NT2/D1 (cell line): Measurements from ENCODE around the gene PAOX.

ENCODE experiments used
- DNase-seq: peaks from one replicate; pipeline ENCODE4 v3.0.0-alpha.2; 2011; ENCODE audit warnings: low read depth, low spot score
- H3K27me3 ChIP-seq: 2 replicates; pipeline ENCODE4 v1.6.0; 2011; ENCODE audit warnings: mild to moderate bottlenecking; ENCODE audit not compliant: insufficient read length, insufficient read depth
- H3K36me3 ChIP-seq: 2 replicates; pipeline ENCODE4 v1.6.1; 2011; ENCODE audit warnings: mild to moderate bottlenecking, low read length, mixed read lengths; ENCODE audit not compliant: insufficient read depth, insufficient read length
- H3K4me1 ChIP-seq: 2 replicates; pipeline ENCODE4 v1.5.1; 2011; ENCODE audit not compliant: insufficient read depth, insufficient read length
- H3K4me3 ChIP-seq: 2 replicates; pipeline ENCODE4 v1.5.1; 2011; ENCODE audit warnings: low read depth; ENCODE audit not compliant: insufficient read length
- H3K9ac ChIP-seq: 2 replicates; pipeline ENCODE4 v1.6.0; 2011; ENCODE audit warnings: low read depth; ENCODE audit not compliant: insufficient read length
- H3K9me3 ChIP-seq: 2 replicates; pipeline ENCODE4 v1.5.1; 2011; ENCODE audit warnings: mild to moderate bottlenecking, low read length; ENCODE audit not compliant: insufficient read depth
- SUZ12 ChIP-seq: IDR thresholded peaks from 2 replicates; pipeline ENCODE4 v1.6.1; 2011; ENCODE audit not compliant: insufficient read length, insufficient read depth; ENCODE audit errors: extremely low read depth
- YY1 ChIP-seq: IDR thresholded peaks from 2 replicates; pipeline ENCODE4 v1.6.1; 2011; ENCODE audit not compliant: insufficient read length, insufficient read depth
- ZNF274 ChIP-seq: IDR thresholded peaks from 2 replicates; pipeline ENCODE4 v1.6.1; 2011; ENCODE audit warnings: mild to moderate bottlenecking, low read depth, low read length

Gene PAOX

DNA sequence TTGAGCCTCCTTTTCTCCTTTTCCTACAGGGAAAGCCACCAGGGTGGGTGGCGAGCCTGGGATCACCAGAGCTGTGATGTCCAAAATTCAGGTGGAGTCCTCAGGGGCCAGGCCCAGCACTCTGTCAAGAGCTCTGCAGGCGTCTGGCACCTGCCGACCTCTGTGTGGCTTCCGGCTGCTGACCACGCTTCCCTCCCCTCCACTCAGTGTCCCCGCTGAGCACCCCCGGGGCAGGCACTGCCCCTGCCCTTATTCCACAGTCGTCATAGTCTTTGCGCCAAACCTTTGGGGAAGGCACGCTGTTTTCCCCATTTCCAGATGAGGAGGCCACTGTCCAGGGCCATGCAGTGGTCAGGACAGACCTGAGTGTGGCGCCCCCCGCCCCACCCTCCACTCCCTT, 22.4 kb downstream of the PAOX start:
- TF ChIP-seq YY1 (no peak), SUZ12 (no peak), ZNF274 (no peak)
- H3K36me3 ChIP-seq, result peaks cover 84% of the 10 kb centered on the region
- H3K9ac ChIP-seq, result no peak overlapping the region
- no peak for DNase-seq
- H3K4me3 ChIP-seq, result no peak overlapping the region
- no peaks in the 10 kb centered on the region for H3K9me3 ChIP-seq
- H3K4me1 ChIP-seq, result no peaks in the 10 kb centered on the region
- no peaks in the 10 kb centered on the region for H3K27me3 ChIP-seq

DNA sequence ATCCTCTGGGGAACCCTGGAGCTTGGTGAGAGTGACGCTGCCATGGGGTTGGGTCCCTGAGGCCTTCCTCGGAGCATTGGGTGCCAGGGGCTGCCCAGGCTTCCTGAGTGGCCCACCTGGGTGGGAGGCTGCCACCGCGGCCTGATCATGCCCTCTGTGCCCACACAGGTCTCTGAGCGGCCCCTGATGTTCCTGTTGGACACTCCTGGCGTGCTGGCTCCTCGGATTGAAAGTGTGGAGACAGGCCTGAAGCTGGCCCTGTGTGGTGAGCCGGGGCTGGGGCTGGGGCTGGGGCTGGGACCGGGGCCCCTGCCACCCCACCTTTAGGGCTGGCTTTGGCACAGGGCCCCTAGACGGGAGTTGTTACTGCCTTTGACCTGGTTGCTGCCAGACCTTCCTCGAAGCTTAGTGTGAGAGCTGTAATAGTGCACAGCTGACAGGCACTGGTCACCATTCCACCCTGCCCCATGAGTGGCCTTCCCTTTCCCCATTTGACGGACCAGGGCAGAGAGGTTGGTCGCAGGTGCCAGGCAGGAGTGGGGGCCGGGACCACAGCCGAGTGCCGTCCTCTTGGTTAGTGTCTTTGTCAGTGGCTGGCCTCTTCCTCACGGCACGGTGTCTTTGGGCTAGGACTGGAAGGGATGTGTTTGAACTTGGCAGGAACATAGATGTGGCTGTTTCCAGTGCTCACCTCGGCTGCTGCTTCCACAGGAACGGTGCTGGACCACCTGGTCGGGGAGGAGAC, 23.1 kb downstream of the PAOX start:
- Histone ChIP-seq H3K9ac (no peak overlapping the region), H3K36me3 (peaks cover 78% of the 10 kb centered on the region)
- TF ChIP-seq ZNF274 (no peak), SUZ12 (no peak), YY1 (no peak)

DNA sequence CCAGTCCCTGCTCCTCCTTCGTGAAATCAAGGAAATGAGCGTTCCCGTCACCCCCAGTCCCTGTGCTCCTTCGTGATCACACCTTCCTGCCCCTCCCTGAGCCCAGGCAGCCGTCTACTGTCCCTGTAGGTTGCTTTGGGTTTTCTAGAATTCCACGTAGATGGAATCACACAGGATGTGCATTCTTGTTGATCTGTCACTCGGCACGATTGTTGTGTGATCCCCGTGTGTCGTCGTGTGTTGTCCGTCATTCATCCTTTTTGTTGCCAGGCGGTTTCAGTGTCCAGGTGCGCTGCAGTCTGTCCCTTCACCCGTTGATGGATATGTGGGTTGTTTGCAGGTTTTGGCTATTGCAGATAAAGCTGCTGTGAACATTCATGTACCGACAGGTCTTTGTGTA, 24.3 kb downstream of the PAOX start:
- Histone ChIP-seq H3K9me3 (no peaks in the 10 kb centered on the region; the same call in 1 of the 2 replicates), H3K4me1 (no peaks in the 10 kb centered on the region), H3K36me3 (peaks cover 76% of the 10 kb centered on the region), H3K27me3 (no peaks in the 10 kb centered on the region), H3K9ac (no peak overlapping the region), H3K4me3 (no peak overlapping the region)
- no peak for DNase-seq
- TF ChIP-seq ZNF274 (no peak), SUZ12 (no peak), YY1 (no peak)

More for the DNA sequence above, 23.1 kb downstream of the PAOX start:
- Histone ChIP-seq H3K9me3 (no peaks in the 10 kb centered on the region), H3K4me3 (no peak overlapping the region), H3K27me3 (no peaks in the 10 kb centered on the region), H3K4me1 (no peaks in the 10 kb centered on the region)
- no peak for DNase-seq

DNA sequence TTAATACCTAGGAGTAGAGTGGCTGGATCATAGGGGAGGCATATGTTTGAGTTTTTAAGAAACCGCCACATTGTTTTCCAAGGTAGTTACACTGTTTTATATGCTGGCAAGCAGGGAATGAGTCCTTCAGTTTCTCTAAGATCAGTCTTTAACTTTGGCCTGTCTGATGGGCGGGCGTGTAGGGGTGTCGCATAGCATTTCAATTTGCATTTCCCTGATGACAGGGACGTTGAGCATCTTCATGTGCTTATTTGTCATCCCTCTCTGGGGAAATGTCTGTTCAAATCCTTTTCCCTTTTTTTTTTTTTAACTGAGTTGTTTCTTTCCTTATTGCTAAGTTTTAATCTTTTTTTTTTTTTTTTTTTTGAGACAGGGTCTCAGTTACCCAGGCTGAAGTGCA, 24.7 kb downstream of the PAOX start:
- Histone ChIP-seq H3K4me3 (no peak overlapping the region), H3K27me3 (no peaks in the 10 kb centered on the region), H3K9ac (no peak overlapping the region), H3K36me3 (peaks cover 72% of the 10 kb centered on the region), H3K4me1 (no peaks in the 10 kb centered on the region), H3K9me3 (no peaks in the 10 kb centered on the region; the same call in 1 of the 2 replicates)
- TF ChIP-seq ZNF274 (no peak), YY1 (no peak), SUZ12 (no peak)
- no peak for DNase-seq

DNA sequence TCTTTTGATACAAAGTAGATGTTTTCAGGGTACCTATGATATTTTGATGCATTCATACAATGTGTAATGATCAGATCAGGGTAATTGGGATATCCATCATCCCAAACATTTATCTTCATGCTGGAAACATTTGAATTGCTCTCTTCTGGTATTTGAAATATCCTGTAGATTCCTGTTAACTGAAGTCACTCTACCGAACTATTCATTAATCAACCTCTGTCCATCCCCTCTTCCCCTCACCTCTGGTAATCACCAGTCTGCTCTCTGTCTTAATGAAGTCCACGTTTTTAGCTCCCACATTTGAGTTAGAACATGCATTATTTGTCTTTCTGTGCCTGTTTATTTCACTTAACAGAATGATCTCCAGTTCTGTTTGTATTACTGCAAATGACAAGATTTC, 26.2 kb downstream of the PAOX start:
- H3K36me3 ChIP-seq, result peaks cover 66% of the 10 kb centered on the region
- H3K9me3 ChIP-seq, result no peaks in the 10 kb centered on the region; the same call in 1 of the 2 replicates
- H3K4me1 ChIP-seq, result no peaks in the 10 kb centered on the region
- TF ChIP-seq YY1, result no peak
- TF ChIP-seq SUZ12, result no peak
- TF ChIP-seq ZNF274, result no peak
- DNase-seq, result no peak
- H3K9ac ChIP-seq, result no peak overlapping the region
- no peak overlapping the region for H3K4me3 ChIP-seq
- H3K27me3 ChIP-seq, result no peaks in the 10 kb centered on the region

DNA sequence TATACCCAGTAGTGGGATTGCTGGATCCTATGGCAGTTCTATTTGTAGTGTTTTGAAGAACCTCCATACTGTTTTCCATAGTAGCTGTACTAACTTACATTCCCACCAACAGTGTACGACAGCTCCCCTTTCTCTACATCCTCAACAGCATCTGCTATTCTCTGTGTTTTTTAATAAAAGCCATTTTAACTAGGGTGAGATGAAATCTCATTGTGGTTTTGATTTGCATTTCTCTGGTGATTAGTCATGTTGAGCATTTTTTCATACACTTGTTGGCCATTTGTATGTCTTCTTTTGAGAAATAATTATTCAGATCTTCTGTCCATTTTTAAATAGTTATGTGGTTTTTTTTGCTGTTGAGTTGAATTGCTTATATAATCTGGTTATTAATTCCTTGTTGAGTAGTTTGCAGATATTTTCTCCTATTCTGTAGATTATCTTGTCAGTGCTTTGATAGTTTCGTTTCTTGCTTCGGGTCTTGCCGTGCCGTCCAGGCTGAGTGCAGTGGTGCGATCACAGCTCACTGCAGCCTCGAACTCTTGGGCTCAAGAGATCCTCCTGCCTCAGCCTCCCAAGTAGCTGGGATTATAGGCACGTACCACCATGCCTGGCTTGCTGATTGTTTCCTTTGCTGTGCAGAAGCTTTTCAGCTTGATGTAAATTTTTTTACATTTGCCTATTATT, 26.9 kb downstream of the PAOX start:
- peaks cover 63% of the 10 kb centered on the region for H3K36me3 ChIP-seq
- no peaks in the 10 kb centered on the region for H3K4me1 ChIP-seq
- no peak overlapping the region for H3K4me3 ChIP-seq
- no peaks in the 10 kb centered on the region for H3K27me3 ChIP-seq
- peaks cover 2% of the 10 kb centered on the region; the same call in 1 of the 2 replicates for H3K9me3 ChIP-seq
- no peak overlapping the region for H3K9ac ChIP-seq
- no peak for DNase-seq
- TF ChIP-seq ZNF274, result no peak
- TF ChIP-seq SUZ12, result no peak
- TF ChIP-seq YY1, result no peak
